Myometrial cell (primary cell): ENCODE results near the gene DNPH1. TPM values are rescaled to one million over a fixed set of nuclear protein-coding genes. Genes with fewer than 3 reads are reported as not detected.

Experiments used
- total RNA-seq: library from RNA; depleted of rRNA; stranded (reverse); fragments of >200 nt; gene quantifications from 2 replicates; pipeline ENCODE4 v1.2.3, GENCODE V29; 2015

DNPH1 gene
- total RNA-seq, result 111 and 168 TPM in 2 replicates

DNA sequence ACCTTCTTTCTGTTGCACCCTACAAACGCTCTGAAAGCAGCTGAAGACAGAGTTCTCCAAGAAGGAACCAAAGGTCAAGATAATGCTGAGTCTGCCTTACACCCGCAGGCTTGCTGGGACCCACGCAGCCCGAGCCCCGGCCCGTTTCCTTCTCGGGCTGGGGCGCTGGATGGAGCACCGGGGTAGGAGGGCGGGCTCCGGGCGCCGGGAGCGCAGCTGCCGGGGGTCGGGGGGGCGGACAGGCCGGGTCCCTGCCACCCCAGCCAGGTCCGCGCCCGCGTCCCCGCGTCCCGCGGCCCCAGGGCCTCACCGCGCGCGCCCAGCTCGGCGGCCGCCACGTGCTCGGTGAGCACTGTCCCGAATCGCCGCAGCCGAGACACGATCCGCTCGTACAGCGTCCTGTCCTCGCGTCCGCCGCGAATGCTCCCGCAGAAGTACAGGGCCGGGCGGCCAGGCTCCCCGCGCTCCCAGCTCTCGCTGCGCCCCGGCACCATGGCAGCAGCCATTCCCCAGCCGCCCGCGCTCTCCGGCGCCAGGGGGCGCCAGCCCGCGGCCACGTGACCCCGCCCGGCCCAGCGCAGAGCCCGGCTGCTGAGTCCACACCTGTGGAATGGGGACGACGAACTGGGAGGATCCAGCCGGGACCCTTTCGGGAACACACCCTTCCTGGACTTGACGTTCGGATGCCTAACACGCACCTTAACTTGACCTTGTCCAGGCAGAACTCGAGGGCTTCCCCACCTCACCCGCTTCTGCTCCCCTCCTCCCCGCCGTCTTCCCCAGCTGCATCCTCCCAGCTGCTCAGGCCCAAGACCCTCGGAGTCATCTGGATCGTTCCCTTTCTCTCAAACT is at the start of gene DNPH1:
Gene DNPH1 (minus strand): TSS at position 531 of the 852 bp plus-strand sequence. CDS start 25 bp downstream, at position 506.

DNA sequence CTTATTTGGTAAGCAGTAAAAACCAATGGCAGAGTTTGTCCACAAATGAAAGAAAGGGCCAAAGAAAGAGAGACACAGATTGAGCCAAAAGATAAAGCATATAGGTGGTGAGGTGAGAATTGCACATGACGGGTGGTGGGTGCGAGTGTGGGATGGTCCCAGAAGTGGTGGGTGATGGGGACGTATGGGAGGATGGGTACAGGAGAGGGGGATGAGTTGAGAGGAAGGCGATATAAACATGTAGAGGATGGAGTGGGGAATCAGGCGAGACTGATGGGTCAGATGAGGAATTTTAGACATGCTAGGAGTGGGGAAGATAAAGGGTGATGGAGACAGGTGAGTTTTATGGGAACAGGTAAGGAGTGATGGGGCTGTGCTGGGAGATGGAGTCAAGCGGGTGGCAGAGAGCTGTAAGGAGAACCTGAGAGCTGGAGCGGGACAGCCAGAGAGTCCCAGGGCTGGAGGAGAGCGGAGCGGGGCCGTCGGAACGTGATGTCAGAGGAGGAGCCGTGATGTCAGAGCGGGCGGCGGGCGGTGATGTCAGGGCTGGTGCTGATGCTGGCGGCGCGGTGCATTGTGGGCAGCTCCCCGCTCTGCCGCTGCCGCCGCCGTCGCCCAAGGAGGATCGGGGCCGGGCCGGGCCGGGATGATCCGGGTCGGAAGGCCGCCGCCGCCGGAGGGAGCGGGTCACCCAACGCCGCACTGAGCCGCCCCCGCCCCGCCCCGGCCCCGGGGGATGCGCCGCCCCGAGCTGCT is 13.8 kb upstream of the DNPH1 start, which contains the start of gene TTBK1:
Gene TTBK1 (plus strand): TSS at position 574 of the 756 bp plus-strand sequence. CDS start 3,180 bp downstream, outside the sequence.

GRCh38 chr6:43181942-43182860 is 47.1 kb downstream of the DNPH1 start, which contains the start of gene CUL9:
Gene CUL9, plus strand, starts transcription at chr6:43182196. Its CDS starts 2,115 bp downstream, at chr6:43184311.

Other genes starting within 250 kb of the DNPH1 start
- gene PPP2R5D, start 244.9 kb downstream of the DNPH1 start, total RNA-seq, result 60.3 and 85.6 TPM in 2 replicates
- gene MEA1, start 215.5 kb downstream of the DNPH1 start, total RNA-seq, result 98.9 and 132 TPM in 2 replicates
- 78.9 and 89.7 TPM in 2 replicates for gene KLHDC3, start 215.2 kb downstream of the DNPH1 start, total RNA-seq
- 132 and 144 TPM in 2 replicates for gene RRP36, start 207.9 kb downstream of the DNPH1 start, total RNA-seq
- 49.3 TPM in 2 replicates for gene CUL7, start 175.6 kb downstream of the DNPH1 start, total RNA-seq
- gene MRPL2, start 170.0 kb downstream of the DNPH1 start, total RNA-seq, result 40.9 and 47.0 TPM in 2 replicates
- gene KLC4, start 169.8 kb downstream of the DNPH1 start, total RNA-seq, result 10.3 and 21.6 TPM in 2 replicates
- 115 and 131 TPM in 2 replicates for gene PTK7, start 153.2 kb downstream of the DNPH1 start, total RNA-seq
- gene SRF, start 58.2 kb downstream of the DNPH1 start, total RNA-seq, result 21.9 and 28.4 TPM in 2 replicates
- gene CUL9, start 47.3 kb downstream of the DNPH1 start, total RNA-seq, result 10.7 and 20.2 TPM in 2 replicates
- not detected in 2 replicates for gene TTBK1, start 14.0 kb upstream of the DNPH1 start, total RNA-seq
- not detected in 2 replicates for gene SLC22A7, start 68.8 kb upstream of the DNPH1 start, total RNA-seq
- not detected in 2 replicates for gene CRIP3, start 79.3 kb upstream of the DNPH1 start, total RNA-seq
- 6.6 and 7.5 TPM in 2 replicates for gene ZNF318, start 140.2 kb upstream of the DNPH1 start, total RNA-seq
- 14.7 and 26.1 TPM in 2 replicates for gene ABCC10, start 198.1 kb upstream of the DNPH1 start, total RNA-seq
- gene DLK2, start 226.1 kb upstream of the DNPH1 start, total RNA-seq, result 0.86 and 2.3 TPM in 2 replicates
- 21.4 and 38.6 TPM in 2 replicates for gene TJAP1, start 248.1 kb upstream of the DNPH1 start, total RNA-seq